ENCODE measurements around the gene EPDR1. TPM values are rescaled to one million over a fixed set of nuclear protein-coding genes. Genes with fewer than 3 reads are reported as not detected.

EPDR1 gene
- polyA plus RNA-seq, 1 donor (not counting 4 experiments of a cell fraction or from before 2014, with no cell fraction given): not detected

GRCh38 chr7:37927773-37928444, 7.5 kb downstream of the EPDR1 start:
- Histone ChIP-seq H3K9ac (ENCODE audit: control insufficient read depth, extremely low read depth, insufficient read depth, low read length) (no peak overlapping the region), H3K4me2 (ENCODE audit: control insufficient read depth, extremely low read depth, insufficient read depth, low read depth, low read length) (no peak overlapping the region), H2AFZ (ENCODE audit: control insufficient read depth, low read length) (no peak overlapping the region), H3K79me2 (ENCODE audit: control insufficient read depth, insufficient read depth, low read length) (no peaks in the 10 kb centered on the region), H4K20me1 (ENCODE audit: control insufficient read depth, extremely low read depth, insufficient read depth, low read length) (no peaks in the 10 kb centered on the region), H3K9me1 (ENCODE audit: control insufficient read depth, extremely low read depth, insufficient read depth, low read length) (no peaks in the 10 kb centered on the region), H3K27me3 (ENCODE audit: control insufficient read depth, extremely low read depth, insufficient read depth, low read length) (no peaks in the 10 kb centered on the region), H3K4me1 (ENCODE audit: control insufficient read depth, extremely low read depth, insufficient read depth, low read length) (no peaks in the 10 kb centered on the region), H3K27ac (ENCODE audit: control insufficient read depth, insufficient read depth, low read length) (no peak overlapping the region), H3K36me3 (ENCODE audit: control insufficient read depth in 2 of 2, extremely low read depth in 1 of 2, insufficient read depth in 2 of 2, low read length in 2 of 2) (no peaks in the 10 kb centered on the region), H3K4me3 (ENCODE audit: control insufficient read depth in 2 of 3, extremely low read depth in 1 of 3, insufficient read depth in 2 of 3, low read depth in 1 of 3, low read length in 3 of 3) (no peak overlapping the region), H3K9me3 (ENCODE audit: control insufficient read depth, low read depth, low read length) (peaks cover 2% of the 10 kb centered on the region)
- dilution Hi-C loops (cut with MboI; ENCODE audit: extremely low pct_ligation_motif_present, low sequenced_read_pairs): no loop called here
- no peak for DNase-seq (ENCODE audit: low read depth, low spot score)
- TF ChIP-seq CTCF (optimal IDR thresholded peaks at IDR 0.05 in 1 of 3, IDR thresholded peaks at IDR 0.05 in 1 of 3, conservative IDR thresholded peaks at IDR 0.05 in 1 of 3; ENCODE audit: extremely low read depth in 1 of 3, insufficient read depth in 2 of 3, low read length in 3 of 3): no peak
- no peak for TF ChIP-seq EZH2 (IDR thresholded peaks at IDR 0.05; ENCODE audit: low read length)
- FAIRE-seq: no peak

- Histone ChIP-seq H3K27ac (ENCODE audit: control insufficient read depth, insufficient read depth, low read length) (no peak overlapping the region), H4K20me1 (ENCODE audit: control insufficient read depth, extremely low read depth, insufficient read depth, low read length) (no peaks in the 10 kb centered on the region), H3K27me3 (ENCODE audit: control insufficient read depth, extremely low read depth, insufficient read depth, low read length) (no peaks in the 10 kb centered on the region), H2AFZ (ENCODE audit: control insufficient read depth, low read length) (no peak overlapping the region), H3K9me3 (ENCODE audit: control insufficient read depth, low read depth, low read length) (peaks cover 2% of the 10 kb centered on the region), H3K4me1 (ENCODE audit: control insufficient read depth, extremely low read depth, insufficient read depth, low read length) (no peaks in the 10 kb centered on the region), H3K9ac (ENCODE audit: control insufficient read depth, extremely low read depth, insufficient read depth, low read length) (no peak overlapping the region), H3K79me2 (ENCODE audit: control insufficient read depth, insufficient read depth, low read length) (no peaks in the 10 kb centered on the region), H3K9me1 (ENCODE audit: control insufficient read depth, extremely low read depth, insufficient read depth, low read length) (no peaks in the 10 kb centered on the region), H3K4me3 (ENCODE audit: control insufficient read depth in 2 of 3, extremely low read depth in 1 of 3, insufficient read depth in 2 of 3, low read depth in 1 of 3, low read length in 3 of 3) (no peak overlapping the region), H3K4me2 (ENCODE audit: control insufficient read depth, extremely low read depth, insufficient read depth, low read depth, low read length) (no peak overlapping the region), H3K36me3 (ENCODE audit: control insufficient read depth in 2 of 2, extremely low read depth in 1 of 2, insufficient read depth in 2 of 2, low read length in 2 of 2) (no peaks in the 10 kb centered on the region)
- FAIRE-seq: no peak
- TF ChIP-seq EZH2 (IDR thresholded peaks at IDR 0.05; ENCODE audit: low read length) (no peak), CTCF (optimal IDR thresholded peaks at IDR 0.05 in 1 of 3, IDR thresholded peaks at IDR 0.05 in 1 of 3, conservative IDR thresholded peaks at IDR 0.05 in 1 of 3; ENCODE audit: extremely low read depth in 1 of 3, insufficient read depth in 2 of 3, low read length in 3 of 3) (no peak)
- dilution Hi-C loops (cut with MboI; ENCODE audit: extremely low pct_ligation_motif_present, low sequenced_read_pairs): no loop called here
- no peak for DNase-seq (ENCODE audit: low read depth, low spot score)
These were observed 8.4 kb downstream of the EPDR1 start for GRCh38 chr7:37928878-37929277.
